ENCODE data around the gene WSB1. TPM values are rescaled to one million over a fixed set of nuclear protein-coding genes. Genes with fewer than 3 reads are reported as not detected.
"Not testable (repeated sequence)": the region's sequence is repeated elsewhere in the genome, so short reads cannot be mapped to it uniquely, and the experiment has no call there.

WSB1 gene
- total and polyA plus RNA-seq, 2 experiments from 2014 or later: 161 to 214 TPM

DNA sequence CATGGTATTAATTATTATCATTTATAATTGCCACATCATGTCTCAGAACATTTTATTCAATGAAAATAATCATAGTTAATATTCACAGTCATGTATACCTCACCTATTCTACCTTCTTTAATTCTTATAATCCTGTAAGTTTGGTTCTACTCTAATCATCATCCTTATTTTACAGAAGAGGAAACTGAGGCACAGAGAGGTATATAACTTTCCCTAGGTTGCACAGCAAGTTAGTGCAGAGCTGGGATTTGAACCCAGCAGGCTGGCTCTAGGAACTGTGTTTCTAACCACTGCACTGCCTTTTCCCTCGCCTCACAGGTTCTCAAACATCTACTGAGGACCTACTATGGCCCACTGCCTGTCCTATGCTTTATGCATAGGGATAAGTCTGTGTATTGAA, 32.7 kb downstream of the WSB1 start:
- no peak for TF ChIP-seq EZH2phosphoT487 (IDR thresholded peaks at IDR 0.05; ENCODE audit: low read depth, severe bottlenecking, unreplicated experiment)
- TF ChIP-seq, protein P1, sequence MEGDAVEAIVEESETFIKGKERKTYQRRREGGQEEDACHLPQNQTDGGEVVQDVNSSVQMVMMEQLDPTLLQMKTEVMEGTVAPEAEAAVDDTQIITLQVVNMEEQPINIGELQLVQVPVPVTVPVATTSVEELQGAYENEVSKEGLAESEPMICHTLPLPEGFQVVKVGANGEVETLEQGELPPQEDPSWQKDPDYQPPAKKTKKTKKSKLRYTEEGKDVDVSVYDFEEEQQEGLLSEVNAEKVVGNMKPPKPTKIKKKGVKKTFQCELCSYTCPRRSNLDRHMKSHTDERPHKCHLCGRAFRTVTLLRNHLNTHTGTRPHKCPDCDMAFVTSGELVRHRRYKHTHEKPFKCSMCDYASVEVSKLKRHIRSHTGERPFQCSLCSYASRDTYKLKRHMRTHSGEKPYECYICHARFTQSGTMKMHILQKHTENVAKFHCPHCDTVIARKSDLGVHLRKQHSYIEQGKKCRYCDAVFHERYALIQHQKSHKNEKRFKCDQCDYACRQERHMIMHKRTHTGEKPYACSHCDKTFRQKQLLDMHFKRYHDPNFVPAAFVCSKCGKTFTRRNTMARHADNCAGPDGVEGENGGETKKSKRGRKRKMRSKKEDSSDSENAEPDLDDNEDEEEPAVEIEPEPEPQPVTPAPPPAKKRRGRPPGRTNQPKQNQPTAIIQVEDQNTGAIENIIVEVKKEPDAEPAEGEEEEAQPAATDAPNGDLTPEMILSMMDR (IDR thresholded peaks at IDR 0.05; ENCODE audit: poor library complexity): no peak
- no peak for TF ChIP-seq EZH2 (IDR thresholded peaks at IDR 0.05; ENCODE audit: borderline replicate concordance)
- Histone ChIP-seq H3K9me2 (replicated peaks; ENCODE audit: insufficient read depth) (no peaks in the 10 kb centered on the region), H3K4me1 (ENCODE audit: insufficient read depth) (peaks cover 6% of the 10 kb centered on the region), H3K79me2 (no peaks in the 10 kb centered on the region), H3K36me3 (replicated peaks; ENCODE audit: insufficient read depth, low read depth) (no peaks in the 10 kb centered on the region), H3K4me2 (no peak overlapping the region), H3K27me3 (no peaks in the 10 kb centered on the region), H4K20me1 (ENCODE audit: insufficient read depth, poor library complexity, severe bottlenecking) (no peaks in the 10 kb centered on the region), H3K27ac (no peak overlapping the region), H2AFZ (no peak overlapping the region), H3K4me3 (no peak overlapping the region), H3K9me3 (ENCODE audit: low read depth) (no peaks in the 10 kb centered on the region)
- DNase-seq (ENCODE audit: low spot score): no peak
- 67% methylated on average over 1 of the region's 1 CpG for WGBS (ENCODE audit: low lambda C conversion rate, missing lambda C conversion rate)

DNA sequence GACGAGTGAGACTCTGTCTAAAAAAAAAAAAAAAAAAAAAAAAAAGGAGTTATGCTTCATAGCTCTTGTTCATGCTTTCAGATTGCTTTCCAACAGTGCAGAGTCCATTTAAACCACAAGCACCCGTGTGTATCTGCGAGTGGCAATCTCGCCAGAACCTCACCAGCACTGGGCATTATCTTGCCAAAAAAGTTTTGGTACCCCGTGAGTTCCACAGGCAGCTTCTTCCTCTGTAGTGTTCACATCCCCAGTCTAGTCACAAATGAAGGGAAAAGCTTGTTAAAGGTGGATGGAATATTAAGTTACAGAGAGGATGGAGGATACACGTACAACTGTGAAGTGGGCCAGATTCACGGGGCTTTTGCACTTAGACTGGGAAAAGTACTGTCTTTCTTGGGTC, 33.5 kb downstream of the WSB1 start:
- DNase-seq (ENCODE audit: low spot score): no peak
- TF ChIP-seq EZH2 (IDR thresholded peaks at IDR 0.05; ENCODE audit: borderline replicate concordance) (no peak), EZH2phosphoT487 (IDR thresholded peaks at IDR 0.05; ENCODE audit: low read depth, severe bottlenecking, unreplicated experiment) (no peak)
- TF ChIP-seq, protein P1 (IDR thresholded peaks at IDR 0.05; ENCODE audit: poor library complexity): no peak
- H3K27me3 ChIP-seq: no peaks in the 10 kb centered on the region
- H3K4me3 ChIP-seq: no peak overlapping the region
- no peak overlapping the region for H2AFZ ChIP-seq
- no peak overlapping the region for H3K4me2 ChIP-seq
- WGBS (ENCODE audit: low lambda C conversion rate, missing lambda C conversion rate): 92% methylated on average over 7 of the region's 7 CpGs
- no peaks in the 10 kb centered on the region for H4K20me1 ChIP-seq (ENCODE audit: insufficient read depth, poor library complexity, severe bottlenecking)
- no peaks in the 10 kb centered on the region for H3K79me2 ChIP-seq
- H3K9me2 ChIP-seq (replicated peaks; ENCODE audit: insufficient read depth): no peaks in the 10 kb centered on the region
- no peaks in the 10 kb centered on the region for H3K36me3 ChIP-seq (replicated peaks; ENCODE audit: insufficient read depth, low read depth)
- peak overlapping the region; percentile 51 for H3K27ac ChIP-seq
- no peaks in the 10 kb centered on the region for H3K9me3 ChIP-seq (ENCODE audit: low read depth)
- peaks cover 12% of the 10 kb centered on the region for H3K4me1 ChIP-seq (ENCODE audit: insufficient read depth)

DNA sequence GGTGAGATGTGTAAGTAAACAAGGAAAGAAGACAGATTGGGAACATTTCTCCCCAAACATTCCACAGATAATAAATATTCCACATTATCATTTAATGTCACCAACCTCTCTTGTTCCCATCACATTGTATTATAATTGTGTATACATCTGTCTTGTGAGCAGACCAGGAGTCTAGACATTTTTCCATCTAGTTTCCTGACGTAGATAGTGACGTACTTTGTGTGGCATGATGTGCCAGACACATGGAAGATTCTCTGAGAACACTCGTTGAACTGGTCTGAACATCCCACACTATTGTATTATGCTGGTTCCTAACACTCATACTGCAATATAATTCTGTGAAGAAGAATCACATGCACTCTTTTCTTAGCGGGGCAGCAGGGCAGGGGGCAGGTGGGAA, 34.0 kb downstream of the WSB1 start:
- no peak overlapping the region for H3K4me3 ChIP-seq
- no peak for DNase-seq (ENCODE audit: low spot score)
- H4K20me1 ChIP-seq (ENCODE audit: insufficient read depth, poor library complexity, severe bottlenecking): no peaks in the 10 kb centered on the region
- peaks cover 14% of the 10 kb centered on the region for H3K4me1 ChIP-seq (ENCODE audit: insufficient read depth)
- no peak for TF ChIP-seq EZH2 (IDR thresholded peaks at IDR 0.05; ENCODE audit: borderline replicate concordance)
- TF ChIP-seq, protein P1 (IDR thresholded peaks at IDR 0.05; ENCODE audit: poor library complexity): no peak
- no peak for TF ChIP-seq EZH2phosphoT487 (IDR thresholded peaks at IDR 0.05; ENCODE audit: low read depth, severe bottlenecking, unreplicated experiment)
- 80% methylated on average over 4 of the region's 4 CpGs for WGBS (ENCODE audit: low lambda C conversion rate, missing lambda C conversion rate)
- H3K36me3 ChIP-seq (replicated peaks; ENCODE audit: insufficient read depth, low read depth): no peaks in the 10 kb centered on the region
- no peak overlapping the region for H3K27ac ChIP-seq
- H3K9me2 ChIP-seq (replicated peaks; ENCODE audit: insufficient read depth): no peaks in the 10 kb centered on the region
- no peak overlapping the region for H2AFZ ChIP-seq
- no peaks in the 10 kb centered on the region for H3K79me2 ChIP-seq
- no peak overlapping the region for H3K4me2 ChIP-seq
- H3K27me3 ChIP-seq: no peaks in the 10 kb centered on the region
- no peaks in the 10 kb centered on the region for H3K9me3 ChIP-seq (ENCODE audit: low read depth)

DNA sequence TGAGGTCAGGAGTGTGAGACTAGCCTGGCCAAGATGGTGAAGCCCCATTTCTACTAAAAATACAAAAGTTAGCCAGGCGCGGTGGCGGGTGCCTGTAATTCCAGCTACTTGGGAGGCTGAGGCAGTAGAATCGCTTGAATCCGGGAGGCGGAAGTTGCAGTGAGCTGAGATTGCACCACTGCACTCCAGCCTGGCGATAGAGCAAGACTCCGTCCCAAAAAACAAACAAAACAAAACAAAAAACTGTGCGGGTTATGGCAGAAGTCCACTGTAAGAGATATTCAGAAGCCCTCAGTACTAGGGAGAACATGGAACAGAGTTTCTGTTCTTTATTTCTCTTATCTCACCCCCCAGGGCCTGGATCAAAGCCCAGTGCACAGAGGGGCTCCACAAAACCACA, 34.8 kb downstream of the WSB1 start:
- peaks cover 17% of the 10 kb centered on the region for H3K4me1 ChIP-seq (ENCODE audit: insufficient read depth)
- H2AFZ ChIP-seq; H3K79me2 ChIP-seq; DNase-seq (ENCODE audit: low spot score); H3K27me3 ChIP-seq; H3K36me3 ChIP-seq (replicated peaks; ENCODE audit: insufficient read depth, low read depth); H3K27ac ChIP-seq; H3K9me3 ChIP-seq (ENCODE audit: low read depth); H3K4me3 ChIP-seq; H3K4me2 ChIP-seq; H4K20me1 ChIP-seq (ENCODE audit: insufficient read depth, poor library complexity, severe bottlenecking); H3K9me2 ChIP-seq (replicated peaks; ENCODE audit: insufficient read depth): not testable (repeated sequence)
- 96% methylated on average over 9 of the region's 9 CpGs for WGBS (ENCODE audit: low lambda C conversion rate, missing lambda C conversion rate)
